ENCODE data around the gene P3H4. TPM values are rescaled to one million over a fixed set of nuclear protein-coding genes. Genes with fewer than 3 reads are reported as not detected.
A peak's percentile ranks its signal among the peaks of the same experiment; 100 is the strongest.

Gene P3H4
- total RNA-seq, 1 donor from 2014 or later: 6.0 TPM

- peak overlapping the region; percentile 89 for H3K4me3 ChIP-seq
- H3K4me1 ChIP-seq: peaks cover 39% of the 10 kb centered on the region
- intact Hi-C loops (cut with micrococcal nuclease): no loop called here
- H3K36me3 ChIP-seq: no peaks in the 10 kb centered on the region
- H3K27me3 ChIP-seq (ENCODE audit: low read depth): peaks cover 4% of the 10 kb centered on the region
- no peaks in the 10 kb centered on the region for H3K9me3 ChIP-seq (replicated peaks)
- TF ChIP-seq, protein P1, sequence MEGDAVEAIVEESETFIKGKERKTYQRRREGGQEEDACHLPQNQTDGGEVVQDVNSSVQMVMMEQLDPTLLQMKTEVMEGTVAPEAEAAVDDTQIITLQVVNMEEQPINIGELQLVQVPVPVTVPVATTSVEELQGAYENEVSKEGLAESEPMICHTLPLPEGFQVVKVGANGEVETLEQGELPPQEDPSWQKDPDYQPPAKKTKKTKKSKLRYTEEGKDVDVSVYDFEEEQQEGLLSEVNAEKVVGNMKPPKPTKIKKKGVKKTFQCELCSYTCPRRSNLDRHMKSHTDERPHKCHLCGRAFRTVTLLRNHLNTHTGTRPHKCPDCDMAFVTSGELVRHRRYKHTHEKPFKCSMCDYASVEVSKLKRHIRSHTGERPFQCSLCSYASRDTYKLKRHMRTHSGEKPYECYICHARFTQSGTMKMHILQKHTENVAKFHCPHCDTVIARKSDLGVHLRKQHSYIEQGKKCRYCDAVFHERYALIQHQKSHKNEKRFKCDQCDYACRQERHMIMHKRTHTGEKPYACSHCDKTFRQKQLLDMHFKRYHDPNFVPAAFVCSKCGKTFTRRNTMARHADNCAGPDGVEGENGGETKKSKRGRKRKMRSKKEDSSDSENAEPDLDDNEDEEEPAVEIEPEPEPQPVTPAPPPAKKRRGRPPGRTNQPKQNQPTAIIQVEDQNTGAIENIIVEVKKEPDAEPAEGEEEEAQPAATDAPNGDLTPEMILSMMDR (IDR thresholded peaks at IDR 0.05; ENCODE audit: borderline replicate concordance): no peak
- no peak for DNase-seq
- no peak overlapping the region for H3K27ac ChIP-seq (replicated peaks)
Measured at GRCh38 chr17:41813699-41814124, 2.0 kb upstream of the P3H4 start.

DNA sequence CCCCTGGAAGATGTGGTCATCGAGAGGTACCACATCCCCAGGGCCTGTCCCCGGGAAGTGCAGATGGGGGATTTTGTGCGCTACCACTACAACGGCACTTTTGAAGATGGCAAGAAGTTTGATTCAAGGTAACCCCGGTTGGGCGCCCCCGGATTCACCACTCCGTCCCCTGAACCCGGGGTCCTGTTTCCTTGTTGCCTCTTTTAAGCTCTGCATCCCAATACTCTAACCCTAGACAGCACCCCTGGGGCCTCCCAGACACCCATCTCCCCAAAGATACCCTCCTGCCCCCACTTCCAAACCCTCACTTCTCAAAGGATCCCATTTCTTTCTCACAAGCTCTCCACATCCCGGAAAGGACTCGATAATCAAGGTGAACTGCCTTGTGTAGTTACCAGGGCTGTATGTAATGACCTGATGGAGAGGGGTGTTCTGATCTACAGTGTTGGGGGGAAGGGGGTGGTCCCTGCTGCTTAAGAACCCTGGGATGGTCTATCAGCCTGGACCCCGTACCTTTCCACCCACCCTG is 1.5 kb upstream of the P3H4 start:
- H3K27me3 ChIP-seq (ENCODE audit: low read depth): peaks cover 4% of the 10 kb centered on the region
- peak overlapping the region; percentile 89 for H3K4me3 ChIP-seq
- intact Hi-C loops (cut with micrococcal nuclease): no loop called here
- peak overlapping the region; percentile 76 for H3K27ac ChIP-seq (replicated peaks)
- H3K9me3 ChIP-seq (replicated peaks): no peaks in the 10 kb centered on the region
- no peak for DNase-seq
- no peaks in the 10 kb centered on the region for H3K36me3 ChIP-seq
- TF ChIP-seq, protein P1 (IDR thresholded peaks at IDR 0.05; ENCODE audit: borderline replicate concordance): no peak
- H3K4me1 ChIP-seq: peaks cover 39% of the 10 kb centered on the region

DNA sequence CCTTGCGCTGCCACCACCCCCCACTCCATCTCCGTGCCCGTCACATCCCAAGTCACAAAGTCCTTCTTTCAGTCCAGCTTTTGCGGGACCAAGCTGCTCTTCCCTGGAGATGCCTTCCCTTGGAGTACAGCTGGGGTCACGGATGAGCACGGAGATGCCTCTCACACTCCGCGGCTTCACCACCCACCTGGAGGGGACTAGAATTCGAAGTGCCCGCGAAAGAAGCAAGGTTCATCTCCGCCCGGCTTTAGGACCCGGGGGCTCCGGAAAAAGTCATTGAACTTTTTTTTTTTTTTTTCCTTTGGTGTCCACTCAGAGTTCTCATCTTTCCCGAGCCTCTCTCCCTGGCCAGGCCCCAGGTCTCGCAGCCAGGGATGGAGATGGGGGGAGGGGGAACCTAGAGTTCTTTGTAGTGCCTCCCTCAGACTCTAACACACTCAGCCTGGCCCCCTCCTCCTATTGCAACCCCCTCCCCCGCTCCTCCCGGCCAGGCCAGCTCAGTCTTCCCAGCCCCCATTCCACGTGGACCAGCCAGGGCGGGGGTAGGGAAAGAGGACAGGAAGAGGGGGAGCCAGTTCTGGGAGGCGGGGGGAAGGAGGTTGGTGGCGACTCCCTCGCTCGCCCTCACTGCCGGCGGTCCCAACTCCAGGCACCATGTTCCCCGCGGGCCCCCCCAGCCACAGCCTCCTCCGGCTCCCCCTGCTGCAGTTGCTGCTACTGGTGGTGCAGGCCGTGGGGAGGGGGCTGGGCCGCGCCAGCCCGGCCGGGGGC is 817 bp upstream of the P3H4 start, which contains the start of gene FKBP10:
TSS of gene FKBP10 (plus strand) at position 624 of the 771 bp plus-strand sequence. CDS start at position 655, 31 bp downstream.
- H3K27me3 ChIP-seq (ENCODE audit: low read depth): peaks cover 4% of the 10 kb centered on the region
- H3K9me3 ChIP-seq (replicated peaks): no peaks in the 10 kb centered on the region
- no peaks in the 10 kb centered on the region for H3K36me3 ChIP-seq
- peak within 1 kb of the TSS; percentile 89 for H3K4me3 ChIP-seq
- peaks cover 39% of the 10 kb centered on the region for H3K4me1 ChIP-seq
- H3K27ac ChIP-seq (replicated peaks): peak within 1 kb of the TSS; percentile 76
- TF ChIP-seq, protein P1 (IDR thresholded peaks at IDR 0.05; ENCODE audit: borderline replicate concordance): no peak
- intact Hi-C loops (cut with micrococcal nuclease): no loop called here
- DNase-seq: peak; percentile 61

DNA sequence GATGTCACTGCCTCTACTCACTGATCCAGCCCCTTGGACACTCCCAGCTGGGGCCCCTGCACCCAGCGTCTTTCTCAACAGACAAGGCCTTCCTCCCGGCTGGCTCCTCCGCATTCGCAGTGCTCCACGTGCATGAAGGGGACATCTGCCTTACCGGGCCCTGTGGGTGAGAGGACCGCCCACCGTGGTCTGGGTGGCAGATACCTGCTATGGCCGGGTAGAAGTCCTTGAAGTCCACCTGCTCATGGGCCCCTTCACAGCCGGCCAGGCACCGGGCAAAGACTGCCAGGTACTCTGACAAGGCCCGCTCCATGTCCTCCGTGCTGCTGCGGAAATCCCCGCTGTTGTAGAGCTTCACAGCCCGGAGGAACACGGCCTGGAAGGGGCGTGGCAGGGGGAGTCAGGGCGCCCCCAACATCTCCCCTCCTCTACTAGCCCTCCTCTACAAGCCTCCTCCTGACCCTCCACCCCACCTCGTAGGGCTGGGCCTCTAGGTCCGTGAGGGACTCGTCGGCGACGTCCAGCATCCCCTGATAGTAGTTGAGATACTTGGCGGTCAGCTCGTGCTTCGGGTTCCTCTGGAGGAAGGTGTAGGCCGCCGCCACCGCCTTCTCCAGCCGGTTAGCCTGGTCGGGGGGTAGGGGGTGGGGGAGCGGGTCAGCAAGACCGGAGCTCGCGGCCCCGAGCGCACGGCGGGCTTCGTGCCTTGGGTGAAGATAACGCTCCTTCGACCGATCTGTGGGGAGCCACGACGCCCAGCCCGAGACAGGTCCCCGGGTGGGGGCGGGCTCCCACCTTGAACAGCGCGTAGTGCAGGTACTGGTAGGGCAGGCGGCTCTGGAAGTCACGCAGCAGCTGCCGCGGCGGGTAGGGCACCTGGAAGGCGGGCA is 845 bp downstream of the P3H4 start:
- peaks cover 39% of the 10 kb centered on the region for H3K4me1 ChIP-seq
- no peak for DNase-seq
- TF ChIP-seq, protein P1 (IDR thresholded peaks at IDR 0.05; ENCODE audit: borderline replicate concordance): no peak
- peak overlapping the region; percentile 76 for H3K27ac ChIP-seq (replicated peaks)
- H3K9me3 ChIP-seq (replicated peaks): no peaks in the 10 kb centered on the region
- peaks cover 4% of the 10 kb centered on the region for H3K27me3 ChIP-seq (ENCODE audit: low read depth)
- intact Hi-C loops (cut with micrococcal nuclease): no loop called here
- peak overlapping the region; percentile 89 for H3K4me3 ChIP-seq
- peaks cover 5% of the 10 kb centered on the region for H3K36me3 ChIP-seq

- Histone ChIP-seq H3K9me3 (replicated peaks) (no peaks in the 10 kb centered on the region), H3K27me3 (ENCODE audit: low read depth) (no peaks in the 10 kb centered on the region), H3K36me3 (peaks cover 5% of the 10 kb centered on the region), H3K4me1 (peaks cover 26% of the 10 kb centered on the region), H3K27ac (replicated peaks) (no peak overlapping the region), H3K4me3 (no peak overlapping the region)
- intact Hi-C loops (cut with micrococcal nuclease): no loop called here
- no peak for DNase-seq
- TF ChIP-seq, protein P1 (IDR thresholded peaks at IDR 0.05; ENCODE audit: borderline replicate concordance): no peak
Measured at GRCh38 chr17:41806685-41807445, 4.9 kb downstream of the P3H4 start.

Measured in left ventricle myocardium inferior (tissue), 1 donor.